GM18511 (cell line): Measurements from ENCODE around the gene ZNF783.
"Not testable (repeated sequence)": the region's sequence is repeated elsewhere in the genome, so short reads cannot be mapped to it uniquely, and the experiment has no call there.

Source experiments
- ATAC-seq: cut with Tn5 transposase; IDR thresholded peaks from one replicate; pipeline ENCODE4 v1.9.1; 2021; ENCODE audit warnings: mild to moderate bottlenecking, moderate library complexity; ENCODE audit not compliant: unreplicated experiment

ZNF783 gene

GRCh38 chr7:149261829-149262617 is at the start of gene ZNF783:
Gene ZNF783, plus strand, starts transcription at chr7:149262196. Its CDS starts 138 bp downstream, at chr7:149262334.
- ATAC-seq = peak; percentile 84

- ATAC-seq = no peak
Measured at GRCh38 chr7:149214020-149214720, 47.8 kb upstream of the ZNF783 start.

GRCh38 chr7:149216402-149216801 is 45.6 kb upstream of the ZNF783 start:
- no peak for ATAC-seq

- no peak for ATAC-seq
Measured at GRCh38 chr7:149217570-149217969, 44.4 kb upstream of the ZNF783 start.

GRCh38 chr7:149218469-149219420 is 43.3 kb upstream of the ZNF783 start:
- ATAC-seq = no peak

GRCh38 chr7:149220534-149220933 is 41.5 kb upstream of the ZNF783 start:
- no peak for ATAC-seq

GRCh38 chr7:149223176-149223575 is 38.8 kb upstream of the ZNF783 start:
- ATAC-seq = no peak

- ATAC-seq = no peak
Measured at GRCh38 chr7:149223761-149224160, 38.2 kb upstream of the ZNF783 start.

GRCh38 chr7:149224352-149224751 is 37.6 kb upstream of the ZNF783 start:
- no peak for ATAC-seq

GRCh38 chr7:149225106-149225505 is 36.9 kb upstream of the ZNF783 start:
- no peak for ATAC-seq

GRCh38 chr7:149225656-149226055 is 36.3 kb upstream of the ZNF783 start:
- ATAC-seq = no peak

- not testable (repeated sequence) for ATAC-seq
Measured at GRCh38 chr7:149226366-149226765, 35.6 kb upstream of the ZNF783 start.

- ATAC-seq = no peak
Measured at GRCh38 chr7:149226840-149227494, 35.0 kb upstream of the ZNF783 start.

- ATAC-seq = no peak
Measured at GRCh38 chr7:149228831-149229471, 33.0 kb upstream of the ZNF783 start.

- no peak for ATAC-seq
Measured at GRCh38 chr7:149229526-149229925, 32.5 kb upstream of the ZNF783 start.

- no peak for ATAC-seq
Measured at GRCh38 chr7:149232362-149232761, 29.6 kb upstream of the ZNF783 start.

GRCh38 chr7:149233655-149234204 is 28.3 kb upstream of the ZNF783 start:
- ATAC-seq = not testable (repeated sequence)

GRCh38 chr7:149237502-149237901 is 24.5 kb upstream of the ZNF783 start:
- no peak for ATAC-seq

- ATAC-seq = no peak
Measured at GRCh38 chr7:149238051-149238450, 23.9 kb upstream of the ZNF783 start.
